Measurements from ENCODE around the gene KIF16B. TPM values are rescaled to one million over a fixed set of nuclear protein-coding genes. Genes with fewer than 3 reads are reported as not detected.
A peak's percentile ranks its signal among the peaks of the same experiment; 100 is the strongest.

The KIF16B gene
- total and polyA plus RNA-seq, 2 of the 13 experiments (the other 11 are each of a cell fraction or from before 2014, with no cell fraction given), result 6.9 to 18.0 TPM

- TF ChIP-seq HNF1A (IDR thresholded peaks at IDR 0.05; ENCODE audit: low read depth), result peak; percentile 46; the same call in 1 of the 2 replicates
- TF ChIP-seq HNF1A (CRISPR knock-in tag; IDR thresholded peaks at IDR 0.05; ENCODE audit: borderline replicate concordance), result no peak; the same call in 1 of the 2 replicates
- TF ChIP-seq MNT (IDR thresholded peaks at IDR 0.05), result peak; percentile 52
- TF ChIP-seq SKI (IDR thresholded peaks at IDR 0.05; ENCODE audit: partially characterized antibody), result peak; percentile 55
- peak; percentile 84 for TF ChIP-seq ZNF781 (CRISPR knock-in tag; IDR thresholded peaks at IDR 0.05; ENCODE audit: borderline replicate concordance, not compliant biosample characterization)
- peak; percentile 83 for TF ChIP-seq ZFP91 (CRISPR knock-in tag; IDR thresholded peaks at IDR 0.05; ENCODE audit: borderline replicate concordance)
- TF ChIP-seq ZSCAN21 (CRISPR knock-in tag; IDR thresholded peaks at IDR 0.05; ENCODE audit: borderline replicate concordance), result peak; percentile 71; the same call in 1 of the 2 replicates
- no peak for TF ChIP-seq ZNF484 (CRISPR knock-in tag; IDR thresholded peaks at IDR 0.05; ENCODE audit: borderline replicate concordance, low read depth)
- TF ChIP-seq PREB (CRISPR knock-in tag; IDR thresholded peaks at IDR 0.05), result no peak
- no peak for TF ChIP-seq GRHL1 (CRISPR knock-in tag; conservative IDR thresholded peaks at IDR 0.05)
- TF ChIP-seq NR0B2 (CRISPR knock-in tag; IDR thresholded peaks at IDR 0.05), result no peak
- peak; percentile 25 for TF ChIP-seq ZEB1 (IDR thresholded peaks at IDR 0.05; ENCODE audit: insufficient replicate concordance, low read depth)
- TF ChIP-seq PRDM4 (CRISPR knock-in tag; IDR thresholded peaks at IDR 0.05; ENCODE audit: borderline replicate concordance), result no peak
Measured at GRCh38 chr20:16574656-16575355, 1.6 kb upstream of the KIF16B start (continued).
